GM19324 (cell line): Measurements from ENCODE around the gene L1CAM.

Experiments used
- ATAC-seq: cut with Tn5 transposase; IDR thresholded peaks from one replicate; pipeline ENCODE4 v1.9.1; 2021; ENCODE audit warnings: mild to moderate bottlenecking, moderate library complexity; ENCODE audit not compliant: unreplicated experiment, low FRiP score

Gene L1CAM

DNA sequence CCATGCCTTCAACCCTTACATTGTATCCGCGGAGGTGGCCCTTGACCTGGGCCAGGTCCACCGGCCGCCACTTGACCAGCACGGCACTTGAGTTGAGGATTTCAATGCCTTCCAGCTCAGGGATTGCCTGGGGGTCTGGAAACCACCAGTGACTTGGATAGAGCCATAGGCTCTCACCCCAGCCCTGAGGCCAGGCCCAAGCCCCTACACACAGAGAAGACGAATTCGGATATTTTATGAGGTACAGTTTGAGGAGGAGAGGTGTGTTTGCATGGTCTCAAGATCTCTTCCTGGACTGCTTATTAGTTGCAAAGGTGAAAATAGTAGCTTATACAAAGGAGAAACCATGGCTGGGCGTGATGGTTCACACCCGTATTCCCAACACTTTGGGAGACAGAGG lies 20.3 kb downstream of the L1CAM start:
- ATAC-seq = no peak

DNA sequence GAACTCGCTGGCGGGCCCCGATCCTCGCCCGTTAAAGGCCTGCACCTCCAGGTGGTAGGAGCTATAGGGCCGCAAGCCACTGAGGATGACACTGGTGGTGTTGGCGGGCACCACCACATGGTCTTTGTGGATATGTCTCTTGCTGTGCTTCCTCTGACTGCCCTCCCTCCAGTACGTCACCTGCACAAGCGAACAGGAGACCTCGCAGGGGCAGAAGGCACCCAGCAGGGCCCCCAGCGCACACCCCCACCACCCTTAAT lies 20.7 kb downstream of the L1CAM start:
- ATAC-seq = no peak

DNA sequence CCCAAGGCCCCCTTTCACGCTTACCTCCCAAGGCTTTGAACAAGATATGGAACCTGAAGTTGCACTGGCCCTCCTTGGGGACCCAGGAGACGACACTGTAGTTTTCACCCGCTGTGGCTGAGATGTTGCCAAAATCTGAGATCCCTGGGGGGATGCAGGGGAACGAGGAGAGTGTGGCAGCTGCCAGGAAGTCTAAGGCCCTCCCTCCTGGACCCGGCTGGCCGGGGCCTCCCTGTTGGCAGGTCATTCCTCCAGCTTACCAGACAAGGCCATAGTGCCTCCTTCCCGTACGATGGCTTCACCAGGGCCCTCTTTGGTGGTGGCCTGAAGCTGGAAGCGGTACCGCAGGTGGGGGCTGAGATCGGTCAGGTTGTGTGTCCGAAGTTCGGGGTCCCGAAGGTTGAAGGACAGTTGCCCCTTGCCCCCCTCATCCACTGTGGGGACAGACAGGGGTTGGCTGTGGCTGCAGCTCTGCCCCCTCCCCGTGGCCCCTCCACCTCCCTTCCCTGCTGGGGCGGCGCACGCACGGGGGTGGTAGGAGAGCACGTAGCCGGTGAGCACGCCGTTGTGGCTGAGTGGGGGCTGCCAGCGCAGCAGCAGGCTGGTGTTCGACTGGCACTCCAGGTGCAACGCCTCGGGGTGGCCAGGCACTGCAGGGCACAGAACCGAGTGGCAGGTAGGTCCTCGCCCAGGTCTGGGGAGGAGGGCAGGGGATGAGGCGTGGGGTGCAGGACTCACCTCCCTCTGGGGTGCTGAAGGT lies 21.2 kb downstream of the L1CAM start:
- no peak for ATAC-seq

DNA sequence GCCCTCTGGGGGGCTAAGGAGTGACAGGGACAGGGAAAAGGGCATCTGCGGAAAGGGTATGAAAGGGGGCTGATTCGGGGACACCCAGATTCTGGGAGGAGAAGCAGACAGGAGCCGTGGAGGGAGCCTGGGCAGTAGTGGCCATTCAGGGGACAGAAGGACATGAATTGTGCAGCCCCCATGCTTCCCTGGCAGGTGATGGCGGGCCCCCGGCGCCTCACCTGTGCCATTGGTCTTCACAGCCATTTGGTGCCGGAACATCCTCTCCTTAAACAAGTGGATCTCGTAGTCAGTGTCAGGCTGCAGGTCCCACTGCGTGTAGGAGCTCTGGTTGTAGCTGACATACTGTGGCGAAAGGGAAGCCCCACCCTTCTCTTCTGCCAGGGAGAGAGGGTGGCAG lies 21.9 kb downstream of the L1CAM start:
- no peak for ATAC-seq

DNA sequence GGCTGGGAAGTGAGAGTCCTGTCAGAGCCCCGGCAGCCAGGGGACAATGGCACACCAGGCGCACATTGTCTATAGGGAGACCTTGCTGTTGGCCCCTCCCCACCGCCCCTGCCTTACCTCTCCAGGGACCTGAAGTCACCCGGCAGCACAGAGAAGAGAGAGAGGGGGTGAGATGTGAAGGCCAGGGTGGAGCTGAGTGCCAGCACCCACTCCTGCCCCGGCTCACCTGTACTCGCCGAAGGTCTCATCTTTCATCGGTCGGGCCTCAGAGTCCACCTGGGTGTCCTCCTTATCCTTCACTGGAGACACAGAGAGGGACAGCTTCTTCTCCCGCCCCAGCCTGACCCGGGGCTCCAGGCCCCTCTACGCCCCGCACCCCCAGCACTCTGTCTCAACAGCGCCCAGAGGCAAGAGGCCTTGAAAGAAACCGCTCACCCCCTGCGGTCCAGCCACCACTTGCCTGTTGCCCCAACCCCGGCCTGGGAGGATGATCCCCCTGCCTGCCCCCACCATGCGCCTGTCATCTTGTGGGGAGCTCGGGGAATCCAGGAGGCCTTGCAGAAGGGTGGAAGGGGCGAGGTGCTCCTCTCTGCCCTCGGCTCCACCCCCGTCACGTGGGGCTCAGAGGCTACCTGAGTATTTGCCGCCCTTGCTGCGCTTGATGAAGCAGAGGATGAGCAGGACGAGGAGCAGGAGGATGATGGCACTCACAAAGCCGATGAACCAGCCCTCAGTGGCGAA lies 22.6 kb downstream of the L1CAM start:
- no peak for ATAC-seq

DNA sequence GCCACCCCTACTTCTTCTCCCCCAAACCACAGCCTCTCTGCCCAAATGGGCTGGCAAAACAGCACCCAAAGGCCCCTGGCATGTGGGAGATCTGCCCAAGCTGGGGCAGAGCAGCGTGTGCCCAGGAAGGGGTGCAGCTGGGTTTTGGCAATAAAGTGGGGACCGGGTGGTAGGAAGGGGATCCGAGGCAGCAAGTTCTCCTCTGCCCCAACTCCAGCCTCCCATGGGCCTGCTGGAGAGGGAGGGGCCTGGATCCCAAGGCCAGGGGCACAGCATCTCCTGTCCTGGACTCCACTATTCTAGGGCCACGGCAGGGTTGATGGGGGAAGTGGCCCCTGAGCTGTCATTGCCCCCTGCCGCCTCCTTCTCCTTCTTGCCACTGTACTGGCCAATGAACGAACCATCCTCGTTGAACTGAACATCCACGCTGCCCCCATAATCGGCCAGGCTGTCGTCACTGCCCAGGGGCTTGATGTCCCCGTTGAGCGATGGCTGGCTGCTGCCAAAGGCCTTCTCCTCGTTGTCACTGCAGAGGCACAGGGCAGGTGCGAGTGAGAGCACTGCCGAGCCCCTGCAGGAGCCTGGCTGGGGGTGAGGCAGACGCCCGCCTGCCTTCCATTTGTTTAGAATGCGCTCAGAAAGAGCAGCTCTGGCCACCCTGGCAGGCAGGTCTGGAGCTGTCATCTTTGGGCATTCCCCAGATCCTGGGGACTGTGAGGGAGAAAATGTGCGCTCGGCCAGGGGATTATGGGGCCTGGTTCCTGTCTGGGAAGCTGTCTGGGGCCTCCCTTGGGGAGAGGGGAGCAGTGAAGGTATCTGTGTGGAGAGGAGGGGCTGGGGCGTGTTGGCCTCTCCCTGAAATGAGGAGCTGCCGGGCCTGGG lies 23.4 kb downstream of the L1CAM start:
- no peak for ATAC-seq

DNA sequence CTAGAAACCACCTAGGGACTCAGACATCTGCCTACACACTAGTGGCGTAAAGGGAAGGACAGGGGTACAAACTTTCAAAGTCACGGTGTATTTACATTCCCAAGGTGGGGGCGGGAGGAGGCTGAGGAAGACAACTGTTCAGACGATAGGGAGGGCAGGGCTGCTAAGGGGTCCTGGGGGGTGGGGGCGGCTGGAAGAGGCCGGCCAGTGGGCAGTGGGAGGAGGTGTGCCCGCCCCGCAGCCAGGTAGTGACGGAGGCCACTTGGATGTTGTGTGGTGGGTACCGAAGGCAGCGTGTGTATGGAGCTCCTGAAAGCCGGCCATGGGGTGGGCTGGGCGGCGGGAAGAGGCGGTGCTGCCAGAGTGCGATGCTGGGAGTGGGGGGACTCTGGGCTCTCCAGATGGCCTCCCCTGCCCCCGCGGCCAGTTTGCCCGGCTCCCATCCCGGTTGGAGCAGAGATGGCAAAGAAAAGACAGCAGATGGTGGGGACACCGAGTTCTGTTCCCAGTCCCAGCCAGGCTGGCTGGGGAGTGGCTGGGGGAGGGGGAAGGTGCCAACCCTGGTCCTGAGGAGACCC lies 24.2 kb downstream of the L1CAM start:
- no peak for ATAC-seq

DNA sequence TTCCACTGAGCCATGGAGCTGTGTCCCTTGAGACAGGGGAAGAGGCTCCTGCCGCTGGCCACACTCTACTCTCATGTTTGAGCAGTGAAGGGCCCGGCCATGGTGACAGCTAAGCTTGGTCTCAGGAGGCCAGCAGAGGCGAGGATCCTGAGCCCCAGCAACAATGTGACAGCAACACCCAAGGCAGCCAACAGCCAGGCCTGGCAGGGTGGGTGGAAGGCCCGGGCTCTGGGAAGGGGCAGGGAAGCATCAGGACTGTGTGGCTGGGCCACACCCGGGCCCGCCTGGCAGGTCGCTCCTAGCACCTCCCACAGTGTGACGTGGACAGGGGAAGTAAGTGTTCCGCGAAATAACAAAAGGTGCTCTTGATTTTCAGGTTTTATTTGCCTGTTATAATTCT lies 24.8 kb downstream of the L1CAM start:
- no peak for ATAC-seq

DNA sequence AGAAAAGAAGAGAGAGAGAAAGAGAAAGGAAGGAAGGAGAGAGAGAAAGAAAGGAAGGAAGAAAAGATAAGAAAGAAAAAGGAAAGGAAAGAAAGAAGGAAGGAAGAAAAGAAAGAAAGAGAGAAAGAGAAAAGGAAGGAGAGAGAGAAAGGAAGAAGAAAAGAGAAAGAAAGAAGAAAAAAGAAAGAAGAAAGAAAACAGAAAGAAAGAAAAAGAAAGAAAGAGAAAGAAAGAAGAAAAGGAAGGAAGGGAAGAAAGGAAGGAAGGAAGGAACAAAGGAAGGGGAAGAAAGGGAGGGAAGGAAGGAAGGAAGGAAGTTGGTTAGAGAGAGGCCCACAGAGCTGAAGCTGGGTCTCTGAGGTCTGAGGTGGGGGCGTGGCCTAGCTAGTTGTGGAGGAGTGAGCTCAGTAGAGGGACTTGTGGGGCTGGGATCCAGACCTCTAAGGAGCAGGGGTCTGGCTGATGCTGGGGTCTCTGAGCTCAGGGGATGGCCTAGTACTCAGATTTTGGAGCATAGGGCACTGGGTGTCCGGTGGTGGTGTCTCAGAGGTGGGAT lies 28.5 kb downstream of the L1CAM start:
- ATAC-seq = no peak

DNA sequence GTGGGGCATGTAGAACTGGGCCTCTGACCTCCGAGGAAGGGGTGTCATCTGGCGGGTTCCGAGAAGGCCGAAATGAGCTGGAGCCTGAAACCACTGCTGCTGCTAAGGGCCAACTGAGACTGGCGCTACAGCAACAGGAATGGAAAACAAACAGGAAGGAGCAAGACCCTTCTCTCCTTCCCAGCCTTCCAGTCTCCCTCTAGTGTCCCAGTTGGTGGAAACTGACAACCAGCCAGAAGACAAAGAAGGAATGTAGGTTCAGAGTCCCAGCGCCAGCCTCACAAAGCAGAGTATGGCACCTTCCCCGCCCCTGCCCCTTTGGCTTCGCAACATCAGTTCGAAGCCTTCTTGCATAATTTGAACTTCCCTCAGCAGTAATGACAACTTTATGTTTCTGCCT lies 31.3 kb downstream of the L1CAM start:
- ATAC-seq = no peak

DNA sequence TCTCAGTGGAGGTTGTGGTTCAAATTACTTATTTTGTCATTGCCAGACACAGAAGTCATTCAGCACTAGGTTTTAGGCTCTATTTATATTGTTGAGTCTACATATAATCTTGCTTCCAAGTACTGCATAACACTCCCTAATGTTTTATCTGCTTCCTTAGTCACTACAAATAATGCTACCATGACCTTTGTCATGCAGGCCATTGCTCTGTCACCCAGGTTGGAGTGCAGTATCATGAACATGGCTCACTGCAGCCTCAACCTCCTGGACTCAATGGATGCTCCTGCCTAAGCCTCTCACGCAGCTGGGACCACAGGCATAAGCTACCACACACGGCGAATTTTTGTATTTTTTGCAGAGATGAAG lies 32.1 kb downstream of the L1CAM start:
- no peak for ATAC-seq

DNA sequence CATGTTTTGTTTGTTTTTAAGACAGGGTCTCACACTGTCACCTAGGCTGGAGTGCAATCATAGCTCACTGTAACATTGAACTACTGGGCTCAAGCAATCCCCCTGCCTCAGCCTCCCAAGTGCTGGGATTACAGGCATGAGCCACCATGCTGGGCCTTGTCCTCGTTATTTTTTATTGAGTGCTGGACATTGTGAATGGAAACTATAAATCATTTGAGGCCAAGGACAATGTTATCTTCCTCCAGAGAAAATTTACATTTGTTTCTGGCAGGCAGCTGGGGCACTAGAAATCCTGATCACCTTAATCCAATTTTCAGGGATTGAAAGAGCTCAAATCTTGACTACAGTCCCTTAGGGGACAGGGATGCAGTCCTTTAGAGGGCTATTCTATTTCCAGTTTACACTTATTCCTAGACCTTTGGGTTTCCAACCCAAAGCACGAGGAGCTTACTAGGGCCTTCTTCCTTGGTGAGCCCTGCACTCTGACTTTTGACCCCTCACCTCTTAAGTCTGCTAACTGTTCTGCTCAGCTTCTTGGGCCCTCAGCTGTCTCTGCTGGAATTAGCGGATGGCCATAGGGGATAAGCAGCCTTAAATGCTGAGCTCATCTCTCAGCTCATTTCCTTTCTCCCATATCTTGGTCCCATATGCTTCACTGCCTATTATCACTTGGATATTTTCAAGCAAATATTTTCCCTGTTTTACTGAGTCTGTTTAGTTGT lies 32.6 kb downstream of the L1CAM start:
- no peak for ATAC-seq

DNA sequence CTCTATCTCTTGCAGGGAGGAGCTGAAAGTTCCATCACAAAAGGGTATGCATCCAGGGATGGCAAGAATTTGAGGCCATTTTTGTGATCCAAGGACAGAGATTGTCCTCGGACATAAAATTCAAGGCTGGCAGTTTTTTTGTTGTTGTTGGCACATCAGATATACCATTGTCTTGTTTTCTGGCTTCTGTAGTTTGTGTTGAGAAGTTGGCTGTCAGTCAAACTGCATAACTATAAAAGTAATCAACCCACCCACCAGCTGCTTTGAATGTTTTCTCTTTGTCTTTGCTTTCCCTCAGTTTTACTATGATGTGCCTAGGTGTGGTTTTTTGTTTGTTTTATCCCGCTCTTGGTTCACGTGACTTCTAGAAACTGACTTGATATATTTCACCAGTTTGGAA lies 34.0 kb downstream of the L1CAM start:
- no peak for ATAC-seq

DNA sequence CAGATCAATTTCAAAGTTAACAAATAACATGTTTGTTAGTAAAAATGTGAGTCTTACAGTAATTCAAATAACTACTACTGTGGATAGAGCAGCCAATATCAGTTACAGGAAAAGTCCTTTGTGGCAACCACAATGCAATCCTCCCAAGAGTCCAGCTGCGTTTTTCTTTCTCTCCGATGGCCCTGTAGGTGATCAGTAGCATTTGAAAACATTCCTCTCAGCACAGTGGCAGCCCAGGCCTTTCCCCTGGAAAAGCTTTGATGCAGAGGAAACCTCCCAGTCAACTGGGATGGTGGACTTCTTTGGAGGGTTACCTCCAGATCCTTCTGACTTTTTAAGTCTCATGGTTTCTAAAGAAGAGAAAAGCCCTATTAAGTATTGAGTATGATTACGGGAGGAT lies 37.6 kb downstream of the L1CAM start:
- ATAC-seq = no peak

DNA sequence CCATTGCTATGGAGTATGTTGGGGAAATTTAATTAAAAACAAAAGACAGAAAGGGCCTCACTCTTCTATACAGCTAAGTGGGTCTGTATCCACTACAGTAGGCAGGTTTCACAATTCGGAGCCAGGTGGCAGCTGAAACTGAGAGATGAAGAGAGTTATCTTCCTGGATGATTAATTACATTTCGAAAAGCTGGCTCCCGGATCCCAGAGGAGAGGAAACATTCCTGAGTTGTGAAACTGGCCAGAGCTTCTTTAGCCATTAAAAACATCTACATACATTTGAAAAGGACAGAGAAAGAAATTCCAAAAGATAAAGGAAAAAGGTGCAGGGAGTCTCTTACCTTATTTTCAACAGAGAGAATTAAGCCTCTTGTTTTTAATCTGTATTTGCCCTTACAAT lies 40.1 kb downstream of the L1CAM start:
- ATAC-seq = no peak

DNA sequence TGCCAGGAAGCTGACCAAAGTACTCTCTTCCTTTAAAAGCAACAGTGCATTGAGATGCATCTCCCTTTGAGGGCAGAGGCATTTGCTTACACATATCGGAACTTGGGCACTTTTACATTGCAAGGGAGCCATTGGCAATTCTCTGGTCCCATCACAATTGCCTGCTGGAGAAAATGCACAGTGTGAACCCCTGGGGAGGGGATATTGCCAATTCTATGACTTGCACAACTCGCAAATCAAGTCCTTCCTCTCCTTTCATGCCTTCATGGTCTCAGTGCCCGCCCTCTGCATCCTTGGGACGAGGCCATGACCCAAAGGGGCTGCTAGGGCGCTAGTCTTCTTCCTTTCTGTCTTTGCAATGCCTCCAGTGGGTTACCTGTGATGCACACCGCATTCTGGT lies 40.8 kb downstream of the L1CAM start:
- no peak for ATAC-seq

DNA sequence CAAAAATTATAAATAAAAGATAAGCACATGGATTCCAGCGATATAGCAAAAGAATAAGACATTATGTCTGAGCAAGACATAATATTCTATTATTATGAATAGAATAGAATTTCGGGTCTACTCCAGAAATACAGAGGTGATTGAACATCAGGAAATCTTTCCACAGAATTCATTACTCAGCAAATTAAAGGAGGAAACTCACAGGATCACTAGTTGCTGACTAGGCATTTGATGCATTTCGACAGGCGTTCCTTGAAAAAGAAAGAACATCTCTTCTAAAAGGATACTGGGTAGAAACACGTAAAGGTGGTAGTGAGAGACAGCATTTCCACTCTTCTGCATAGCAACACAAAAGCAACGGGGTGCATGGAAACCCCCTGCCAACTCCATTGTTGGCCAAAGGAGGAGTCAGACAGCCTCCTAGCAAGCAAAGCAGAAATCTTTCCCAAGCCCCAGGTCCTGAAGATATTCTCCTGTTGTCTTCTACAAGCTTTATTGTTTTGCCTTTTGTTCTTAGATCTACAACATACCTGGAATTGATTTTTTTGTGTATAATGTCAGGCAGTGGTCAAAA lies 41.4 kb downstream of the L1CAM start:
- ATAC-seq = no peak

DNA sequence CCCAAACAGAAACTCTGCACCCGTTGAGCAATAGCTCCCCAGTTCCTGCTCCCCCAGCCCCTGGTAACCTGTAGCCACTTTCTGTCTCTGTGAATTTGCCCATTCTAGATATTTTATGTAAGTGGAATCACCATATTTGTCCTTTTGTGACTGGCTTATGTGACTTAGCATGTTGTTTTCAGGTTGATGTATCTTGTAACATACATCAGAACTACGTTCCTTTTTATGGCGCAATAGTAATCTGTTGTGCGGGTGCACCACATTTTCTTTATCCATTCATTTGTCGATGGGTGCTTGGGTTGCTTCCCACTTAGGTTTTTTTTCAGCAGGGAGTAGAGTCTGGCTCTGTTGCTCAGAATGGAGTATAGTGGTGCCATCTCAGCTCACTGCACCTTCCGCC lies 49.1 kb downstream of the L1CAM start:
- ATAC-seq = no peak

DNA sequence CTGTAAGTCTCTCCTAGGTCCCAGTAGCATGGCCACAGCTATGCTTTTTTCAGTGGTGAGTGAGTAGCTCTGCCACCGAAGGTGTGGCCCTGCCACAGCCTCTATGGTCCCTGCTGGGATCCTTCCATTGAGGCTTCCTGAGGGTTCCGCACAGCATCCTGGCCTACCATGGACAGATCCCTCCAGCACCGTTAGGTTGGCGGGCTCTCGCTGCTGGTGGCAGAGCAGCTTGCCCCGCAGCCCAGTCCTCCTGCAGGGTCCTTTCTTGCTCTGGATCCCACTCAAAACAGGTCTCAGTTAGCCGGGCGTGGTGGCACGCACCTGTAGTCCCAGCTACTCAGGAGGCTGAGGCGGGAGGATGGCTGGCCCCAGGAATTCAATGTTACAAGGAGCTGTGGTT lies 53.2 kb downstream of the L1CAM start:
- no peak for ATAC-seq
